T-helper 1 cell treated with Interleukin-12 subunit alpha and Interleukin-12 subunit beta and Interleukin-4 antibody, amounts not matched to agents 30 ng/mL and 1 ng/mL, for 36 hours (primary cell): ENCODE measurements around the gene MX1. TPM values are rescaled to one million over a fixed set of nuclear protein-coding genes. Genes with fewer than 3 reads are reported as not detected.

ENCODE experiments used
- intact Hi-C: fragments of 100-400 bp; cut with micrococcal nuclease; formaldehyde crosslinking; loops from one replicate; pipeline ENCODE4 v1.15.1; 2024
- total RNA-seq: library from RNA; stranded (reverse); gene quantifications from 2 replicates; pipeline ENCODE4 v1.2.3, GENCODE V29; 2022

Gene MX1
- total RNA-seq, 1 donor from 2014 or later: 368 TPM

GRCh38 chr21:41429925-41430491 is 4.0 kb downstream of the MX1 start:
- intact Hi-C loops: loop anchor here (5.0 to 10.0 kb wide), 3 partner anchors 572 to 975 kb away; partner anchors contain the start of gene UBASH3A

GRCh38 chr21:41431788-41432548 is 5.9 kb downstream of the MX1 start:
- intact Hi-C loops: no loop called here

- intact Hi-C loops: no loop called here
Measured at GRCh38 chr21:41432562-41433460, 6.8 kb downstream of the MX1 start.

- intact Hi-C loops: no loop called here
Measured at GRCh38 chr21:41433566-41433965, 7.5 kb downstream of the MX1 start.

GRCh38 chr21:41435706-41436105 is 9.7 kb downstream of the MX1 start:
- intact Hi-C loops: no loop called here

- intact Hi-C loops: no loop called here
Measured at GRCh38 chr21:41437729-41438128, 11.7 kb downstream of the MX1 start.

GRCh38 chr21:41438425-41439113 is 12.5 kb downstream of the MX1 start:
- intact Hi-C loops: no loop called here

- intact Hi-C loops: no loop called here
Measured at GRCh38 chr21:41439248-41439647, 13.2 kb downstream of the MX1 start.

- intact Hi-C loops: no loop called here
Measured at GRCh38 chr21:41441546-41441945, 15.5 kb downstream of the MX1 start.

GRCh38 chr21:41442481-41443186 is 16.6 kb downstream of the MX1 start:
- intact Hi-C loops: no loop called here

- intact Hi-C loops: no loop called here
Measured at GRCh38 chr21:41443562-41443961, 17.5 kb downstream of the MX1 start.

- intact Hi-C loops: no loop called here
Measured at GRCh38 chr21:41444703-41445464, 18.8 kb downstream of the MX1 start.

- intact Hi-C loops: no loop called here
Measured at GRCh38 chr21:41445465-41445862, 19.4 kb downstream of the MX1 start.

- intact Hi-C loops: no loop called here
Measured at GRCh38 chr21:41446586-41446985, 20.5 kb downstream of the MX1 start.

GRCh38 chr21:41447356-41447755 is 21.3 kb downstream of the MX1 start:
- intact Hi-C loops: no loop called here

GRCh38 chr21:41449613-41450012 is 23.6 kb downstream of the MX1 start:
- intact Hi-C loops: no loop called here

GRCh38 chr21:41451753-41452676 is 26.0 kb downstream of the MX1 start:
- intact Hi-C loops: no loop called here

GRCh38 chr21:41453198-41453597 is 27.2 kb downstream of the MX1 start:
- intact Hi-C loops: no loop called here

- intact Hi-C loops: no loop called here
Measured at GRCh38 chr21:41453761-41454160, 27.7 kb downstream of the MX1 start.
